Activated CD4-positive, alpha-beta T cell treated with anti-CD3 and anti-CD28 coated beads, Interleukin-10, Interleukin-2, amounts not matched to agents 100 ng/mL and 50 ng/mL, durations not matched to agents 16 hours and 8 hours (primary cell): ENCODE results near the gene CLASP1.
A peak's percentile ranks its signal among the peaks of the same experiment; 100 is the strongest.
"Not testable (repeated sequence)": the region's sequence is repeated elsewhere in the genome, so short reads cannot be mapped to it uniquely, and the experiment has no call there.

Experiments
- DNase-seq: peaks from one replicate; pipeline ENCODE4 v3.0.0-alpha.2; 2020

CLASP1 gene

DNA sequence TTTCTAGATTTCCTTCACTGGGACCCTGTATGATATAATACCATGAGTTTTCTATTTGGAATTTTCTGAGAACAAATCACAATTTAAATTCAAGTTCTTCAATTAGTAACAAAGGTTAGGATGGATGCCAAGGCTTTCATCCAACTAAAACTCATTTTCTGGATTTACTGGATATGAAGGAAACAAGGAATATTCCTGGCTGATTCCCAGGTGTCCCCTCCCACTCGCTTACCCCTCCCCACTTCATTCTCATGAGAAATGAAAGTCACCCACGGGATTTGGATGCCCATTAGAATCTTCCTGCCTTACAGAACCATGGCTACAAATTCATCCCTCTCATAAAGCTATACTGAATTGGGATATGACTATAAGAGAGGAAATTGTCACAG is 78.6 kb downstream of the CLASP1 start:
- no peak for DNase-seq

- no peak for DNase-seq
Observed at GRCh38 chr2:121570036-121570666, 79.1 kb downstream of the CLASP1 start.

- DNase-seq: no peak
Observed at GRCh38 chr2:121567957-121568409, 81.3 kb downstream of the CLASP1 start.

DNA sequence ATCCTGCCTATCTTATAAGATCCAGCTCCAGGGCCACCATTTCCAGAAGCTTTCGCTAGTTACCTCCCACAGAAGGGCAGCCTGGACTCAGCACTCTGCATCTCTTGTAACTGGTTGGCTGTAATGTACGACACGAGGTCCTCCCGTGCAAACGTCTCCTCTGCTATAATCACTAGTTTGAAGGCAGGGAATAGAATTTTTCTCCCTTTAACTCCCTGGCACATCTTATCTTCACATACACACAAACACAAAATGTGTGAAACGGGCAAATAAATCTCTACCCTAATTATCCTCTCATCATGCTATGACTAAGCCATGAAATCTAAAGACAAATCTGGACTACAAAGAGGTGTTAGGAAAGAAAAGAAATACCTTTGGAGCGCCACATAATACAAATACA is 81.8 kb downstream of the CLASP1 start:
- no peak for DNase-seq

GRCh38 chr2:121565389-121566250 is 83.6 kb downstream of the CLASP1 start:
- no peak for DNase-seq

DNA sequence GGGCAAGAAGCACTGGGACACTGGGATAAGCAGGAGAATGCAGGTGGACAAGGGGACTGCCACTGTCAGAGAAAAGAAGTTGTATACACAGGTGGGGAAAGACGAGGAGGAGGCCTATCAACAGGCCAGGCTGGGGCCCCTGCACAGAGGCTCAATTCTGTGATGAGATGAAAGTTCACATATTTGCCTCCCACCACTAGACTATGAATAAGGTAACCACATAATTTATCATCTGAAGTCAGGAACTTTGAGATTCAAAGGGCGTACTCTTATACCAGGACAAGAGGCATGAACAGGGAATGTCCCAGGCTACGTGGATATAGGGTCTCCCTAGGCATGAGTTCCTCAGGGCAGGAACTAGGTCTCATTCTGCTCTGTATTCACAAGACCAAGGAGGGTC is 84.4 kb downstream of the CLASP1 start:
- DNase-seq: no peak

DNA sequence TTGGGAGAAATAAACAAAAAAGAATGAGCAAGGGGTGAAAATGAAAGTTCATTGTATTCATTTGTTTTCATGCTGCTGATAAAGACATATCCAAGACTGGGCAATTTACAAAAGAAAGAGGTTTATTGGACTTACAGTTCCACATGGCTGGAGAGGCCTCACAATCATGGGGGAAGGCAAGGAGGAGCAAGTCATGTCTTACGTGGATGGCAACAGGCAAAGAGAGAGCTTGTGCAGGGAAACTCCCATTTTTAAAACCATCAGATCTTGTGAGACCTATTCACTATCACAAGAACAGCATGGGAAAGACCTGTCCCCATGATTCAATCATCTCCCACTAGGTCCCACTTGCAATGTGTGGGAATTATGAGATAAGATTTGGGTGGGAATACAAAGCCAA is 85.5 kb downstream of the CLASP1 start:
- DNase-seq: not testable (repeated sequence)

DNA sequence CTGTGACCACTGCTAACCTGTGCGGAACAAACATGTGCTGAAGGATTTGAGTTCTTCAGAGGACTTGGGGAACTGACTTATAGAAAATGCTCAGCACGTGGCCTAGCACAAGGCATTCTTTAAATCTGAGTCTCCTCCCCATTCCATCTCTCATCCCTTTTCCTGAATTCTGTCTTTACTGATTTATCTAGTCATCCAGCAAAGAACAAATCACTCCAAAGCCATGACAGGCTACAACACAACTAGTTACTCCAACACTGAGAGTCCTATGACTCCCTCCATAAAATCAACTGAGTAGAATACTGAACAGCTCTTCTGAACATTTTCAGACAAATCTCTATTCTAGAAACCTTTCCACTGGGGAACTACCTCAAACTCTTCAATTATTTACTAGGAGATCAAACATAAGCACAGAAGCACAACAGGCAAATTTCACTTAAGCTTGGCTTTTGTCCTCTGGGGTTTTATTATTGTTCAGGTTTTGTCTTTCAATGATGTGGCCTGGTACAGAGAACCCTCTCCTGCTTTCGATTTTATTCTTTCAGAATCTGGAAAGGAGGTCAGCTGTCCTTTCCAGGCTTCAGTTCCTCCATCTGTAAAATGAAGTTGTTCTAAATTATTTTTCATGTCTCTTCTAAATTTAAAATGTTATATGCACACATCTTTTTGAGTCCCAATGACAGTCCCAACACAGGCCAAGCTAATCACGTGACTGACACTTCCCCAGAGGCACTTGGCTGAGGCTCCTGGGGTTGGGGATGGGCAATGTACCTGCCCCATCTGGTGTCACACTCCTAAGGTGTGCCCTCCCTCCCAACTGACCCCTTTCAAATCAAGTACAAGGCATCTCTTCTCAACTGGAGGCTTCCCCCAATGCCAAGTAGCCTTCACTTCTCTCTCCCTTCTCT is 86.7 kb downstream of the CLASP1 start:
- DNase-seq: no peak

DNA sequence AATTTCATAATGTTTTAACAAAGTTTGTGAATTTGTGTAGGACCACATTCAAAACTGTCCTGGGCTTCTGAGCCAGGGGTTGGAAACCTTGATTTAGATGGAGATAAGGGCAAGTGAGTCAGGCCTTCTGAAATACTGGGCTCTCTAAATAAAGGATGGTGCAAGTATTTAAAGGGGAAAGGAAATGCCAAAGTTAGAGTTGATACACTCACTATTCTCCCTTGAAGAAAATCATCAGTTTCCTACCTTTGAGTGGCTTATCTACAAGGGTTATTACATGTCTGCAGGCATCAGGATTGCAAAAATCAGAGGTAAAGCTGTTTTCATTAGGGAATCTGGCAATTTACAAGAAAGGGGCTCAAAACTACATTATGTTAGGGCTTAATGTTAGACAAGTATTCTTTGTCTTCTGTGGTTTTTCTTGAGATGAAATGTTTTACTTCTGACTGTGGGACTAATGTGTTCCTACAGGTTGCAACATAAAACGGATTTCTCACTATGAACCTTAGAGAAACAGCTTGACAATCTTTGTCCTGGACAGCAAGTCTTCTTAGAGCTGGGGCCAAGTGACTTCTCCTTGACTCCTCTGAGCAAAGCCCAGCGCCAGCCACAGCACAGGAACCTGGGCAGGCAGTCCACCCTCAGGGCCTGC is 87.5 kb downstream of the CLASP1 start:
- peak; percentile 26 for DNase-seq

GRCh38 chr2:121558329-121558728 is 90.9 kb downstream of the CLASP1 start:
- no peak for DNase-seq

- DNase-seq: no peak
Observed at GRCh38 chr2:121555008-121555407, 94.3 kb downstream of the CLASP1 start.

DNA sequence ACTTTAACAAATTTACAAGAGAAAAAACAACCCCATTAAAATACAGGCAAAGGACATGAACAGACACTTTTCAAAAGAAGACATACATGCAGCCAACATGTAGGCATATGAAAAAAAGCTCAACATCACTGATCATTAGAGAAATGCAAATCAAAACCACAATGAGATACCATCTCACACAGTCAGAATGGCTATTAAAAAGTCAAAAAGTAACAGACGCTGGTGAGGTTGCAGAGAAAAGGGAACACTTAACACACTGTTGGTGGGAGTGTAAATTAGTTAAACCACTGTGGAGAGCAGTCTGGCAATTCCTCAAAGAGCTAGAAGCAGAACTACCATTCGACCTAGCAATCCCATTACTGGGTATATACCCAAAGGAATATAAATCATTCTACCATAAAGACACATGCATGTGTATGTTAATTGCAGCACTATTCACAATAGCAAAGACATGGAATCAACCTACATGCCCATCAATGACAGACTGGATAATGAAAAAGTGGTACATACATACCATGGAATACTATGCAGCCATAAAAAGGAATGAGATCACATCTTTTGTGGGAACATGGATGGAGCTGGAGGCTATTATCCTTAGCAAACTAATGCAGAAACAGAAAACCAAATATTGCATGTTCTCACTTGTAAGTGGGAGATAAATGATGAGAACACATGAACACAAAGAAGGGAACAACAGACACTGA is 96.6 kb downstream of the CLASP1 start:
- DNase-seq: not testable (repeated sequence)

GRCh38 chr2:121550669-121551068 is 98.6 kb downstream of the CLASP1 start:
- no peak for DNase-seq

DNA sequence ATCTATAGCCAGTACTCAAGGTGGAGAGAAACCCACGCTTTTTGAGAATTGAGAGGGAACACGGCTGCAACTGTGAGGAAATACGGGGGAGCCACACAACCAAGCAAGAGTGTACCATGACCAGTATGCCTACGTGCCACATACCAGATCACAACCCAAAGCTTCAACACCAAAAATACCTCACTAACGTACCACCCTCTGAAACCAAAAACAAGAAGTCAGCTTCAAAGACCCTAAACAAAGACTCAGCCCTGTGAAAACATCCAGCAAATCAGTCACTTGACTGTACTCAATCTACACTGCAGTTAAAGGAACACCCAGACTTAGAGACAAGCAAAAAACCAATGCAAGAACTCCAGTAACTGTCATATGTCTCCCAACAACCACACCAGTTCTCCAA is 101.6 kb downstream of the CLASP1 start:
- no peak for DNase-seq

- no peak for DNase-seq
Observed at GRCh38 chr2:121545913-121546312, 103.3 kb downstream of the CLASP1 start.

DNA sequence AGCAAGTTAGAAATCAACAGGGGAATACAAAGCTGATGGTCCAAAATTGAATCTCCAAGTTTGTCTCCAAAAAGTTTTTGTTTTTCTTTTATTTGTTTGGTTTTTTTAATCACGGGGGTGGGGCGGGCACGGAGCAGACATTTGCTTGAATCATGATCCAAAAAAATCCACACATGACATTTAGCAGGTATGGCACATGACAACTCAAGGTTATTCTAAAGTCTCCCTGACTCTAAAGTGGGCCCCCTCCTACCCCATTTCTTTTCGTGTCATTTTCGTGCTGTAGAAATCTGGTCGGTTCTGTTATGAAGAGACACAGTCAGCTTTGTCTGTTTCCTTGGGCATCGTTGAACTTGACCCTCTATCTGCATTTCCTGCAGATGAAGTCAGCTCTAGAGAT is 104.0 kb downstream of the CLASP1 start:
- no peak for DNase-seq

DNA sequence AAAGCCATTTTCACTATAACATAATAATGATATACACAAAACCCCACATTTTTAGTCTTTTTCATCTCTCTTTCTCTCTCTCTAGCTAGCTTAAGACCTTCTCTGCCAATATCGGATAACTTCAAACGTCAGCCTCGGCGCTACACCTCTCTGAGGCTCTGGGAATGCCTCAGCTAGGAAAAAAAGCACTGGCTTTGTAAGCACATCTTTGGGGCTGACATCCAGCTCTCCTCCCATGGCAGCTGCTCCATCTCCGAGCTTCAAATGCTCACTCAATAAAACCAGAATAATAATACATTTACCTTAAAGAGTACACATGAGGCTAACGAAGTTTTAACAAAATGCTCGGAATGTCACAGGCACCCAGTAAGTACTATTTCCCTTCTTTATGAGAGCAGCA is 107.8 kb downstream of the CLASP1 start:
- no peak for DNase-seq

DNA sequence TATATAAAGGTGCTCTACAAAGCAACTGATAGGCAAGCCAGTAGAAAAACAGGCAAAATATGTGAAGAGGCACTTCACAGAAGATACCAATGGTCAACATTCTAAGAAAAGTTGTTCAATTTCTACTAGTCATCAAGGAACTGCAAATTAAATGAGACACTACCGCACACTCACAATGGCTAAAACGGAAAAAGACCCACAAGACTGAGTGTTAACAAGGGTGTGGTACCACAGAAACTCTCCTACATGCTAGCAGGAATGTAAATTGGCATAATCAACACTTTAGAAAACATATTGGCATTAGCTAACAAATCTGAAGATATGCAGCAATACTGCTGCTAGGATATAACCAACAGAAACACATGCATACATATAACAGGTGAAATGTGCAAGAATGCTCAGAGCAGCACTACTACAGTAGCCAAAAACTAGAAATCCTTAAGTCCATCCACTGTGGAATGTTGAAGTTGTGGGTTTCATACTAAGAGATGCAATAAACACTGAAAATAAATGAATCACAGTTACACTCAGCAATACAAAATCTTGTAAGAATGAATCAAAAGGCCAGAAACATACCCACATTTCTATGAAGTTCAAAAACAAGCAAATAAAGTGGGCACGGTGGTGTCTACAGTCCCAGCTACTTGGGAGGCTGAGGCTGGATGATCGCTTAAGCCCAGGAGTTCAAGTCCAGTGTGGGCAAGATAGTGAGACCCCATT is 109.4 kb downstream of the CLASP1 start:
- peak; percentile 24 for DNase-seq

GRCh38 chr2:121536850-121537557 is 112.3 kb downstream of the CLASP1 start:
- DNase-seq: no peak

GRCh38 chr2:121536347-121536746 is 112.9 kb downstream of the CLASP1 start:
- no peak for DNase-seq

DNA sequence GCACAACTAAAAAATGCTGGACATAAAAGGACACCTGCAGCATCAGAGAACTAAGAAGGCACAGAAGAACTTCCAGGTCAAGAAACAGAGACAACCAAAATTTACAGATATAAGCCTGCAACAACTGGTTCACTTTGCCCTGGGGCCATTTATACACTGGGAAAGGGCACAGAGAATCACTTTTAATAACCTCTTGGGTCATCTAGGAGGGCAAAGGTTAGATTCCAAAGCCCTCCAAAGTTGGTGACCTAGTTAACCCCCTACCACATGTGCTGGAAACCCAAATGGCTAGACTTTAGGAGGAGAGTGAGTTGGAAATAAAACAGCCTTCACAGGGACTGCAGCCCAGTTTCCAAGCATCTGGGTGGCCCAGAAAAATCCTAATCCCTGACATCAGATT is 115.3 kb downstream of the CLASP1 start:
- DNase-seq: no peak
